ENCODE data around the gene RBP4. TPM values are rescaled to one million over a fixed set of nuclear protein-coding genes. Genes with fewer than 3 reads are reported as not detected.
"Not testable (repeated sequence)": the region's sequence is repeated elsewhere in the genome, so short reads cannot be mapped to it uniquely, and the experiment has no call there.

RBP4 gene
- total and polyA plus RNA-seq, 5 donors from 2014 or later, result not detected

DNA sequence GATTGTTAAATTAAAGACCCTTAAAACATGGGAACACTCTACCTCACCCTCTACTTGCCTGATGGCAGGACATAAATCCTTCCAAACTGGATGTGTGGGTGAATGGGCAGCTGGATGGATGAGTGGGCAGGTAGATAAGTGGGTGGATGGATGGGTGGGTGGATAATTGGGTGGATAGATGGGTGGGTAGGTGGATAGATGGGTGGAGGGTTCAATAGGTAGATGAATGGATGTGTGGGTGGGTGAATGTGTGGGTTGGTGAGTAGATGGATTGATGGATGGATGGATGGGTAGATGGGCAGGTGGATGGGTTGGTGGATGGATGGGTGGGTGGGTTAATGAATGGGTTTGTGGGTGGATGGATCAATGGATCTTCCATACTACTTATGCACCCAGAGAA is 53.5 kb downstream of the RBP4 start:
- H3K36me3 Mint-ChIP-seq, result no peaks in the 10 kb centered on the region
- no peak overlapping the region for H3K27ac Mint-ChIP-seq
- ATAC-seq (ENCODE audit: low read depth in 2 of 2), result no peak
- Histone ChIP-seq H3K4me3 (ENCODE audit: low read depth, low read length) (no peak overlapping the region), H3K9me3 (ENCODE audit: control insufficient read depth in 2 of 2, low read length in 2 of 2) (no peaks in the 10 kb centered on the region), H3K27me3 (ENCODE audit: control insufficient read depth, insufficient read depth, low read length) (no peaks in the 10 kb centered on the region), H3K27ac (ENCODE audit: insufficient read depth, low read length, poor library complexity, severe bottlenecking) (no peak overlapping the region), H3K4me1 (ENCODE audit: control insufficient read depth, insufficient read depth, low read length, poor library complexity, severe bottlenecking) (no peaks in the 10 kb centered on the region), H3K36me3 (ENCODE audit: control insufficient read depth, insufficient read depth, low read length) (no peaks in the 10 kb centered on the region)
- no peak overlapping the region for H3K4me3 Mint-ChIP-seq
- H3K9me3 Mint-ChIP-seq, result no peaks in the 10 kb centered on the region
- peaks cover 7% of the 10 kb centered on the region for H3K27me3 Mint-ChIP-seq
- no peak for DNase-seq
- H3K4me1 Mint-ChIP-seq, result peaks cover 0 to under 1% (median 0%) of the 10 kb centered on the region in 4 donors

- H3K27ac Mint-ChIP-seq; H3K9me3 ChIP-seq (ENCODE audit: control insufficient read depth in 2 of 2, low read length in 2 of 2); H3K4me3 Mint-ChIP-seq; DNase-seq; H3K4me1 Mint-ChIP-seq; H3K27me3 ChIP-seq (ENCODE audit: control insufficient read depth, insufficient read depth, low read length); H3K36me3 ChIP-seq (ENCODE audit: control insufficient read depth, insufficient read depth, low read length); H3K27ac ChIP-seq (ENCODE audit: insufficient read depth, low read length, poor library complexity, severe bottlenecking); H3K4me1 ChIP-seq (ENCODE audit: control insufficient read depth, insufficient read depth, low read length, poor library complexity, severe bottlenecking); H3K9me3 Mint-ChIP-seq; H3K36me3 Mint-ChIP-seq; H3K27me3 Mint-ChIP-seq; H3K4me3 ChIP-seq (ENCODE audit: low read depth, low read length); ATAC-seq (ENCODE audit: low read depth in 2 of 2): not testable (repeated sequence)
Observed at GRCh38 chr10:93546995-93547394, 54.0 kb downstream of the RBP4 start.

GRCh38 chr10:93542358-93542791 is 58.7 kb downstream of the RBP4 start:
- no peak overlapping the region for H3K27ac ChIP-seq (ENCODE audit: insufficient read depth, low read length, poor library complexity, severe bottlenecking)
- H3K4me3 Mint-ChIP-seq, result no peak overlapping the region
- peaks cover 0 to 2% (median 0%) of the 10 kb centered on the region in 4 donors for H3K4me1 Mint-ChIP-seq
- no peak overlapping the region for H3K4me3 ChIP-seq (ENCODE audit: low read depth, low read length)
- no peaks in the 10 kb centered on the region for H3K9me3 ChIP-seq (ENCODE audit: control insufficient read depth in 2 of 2, low read length in 2 of 2)
- peaks cover 0 to 7% (median 0%) of the 10 kb centered on the region in 7 donors for H3K9me3 Mint-ChIP-seq
- H3K36me3 Mint-ChIP-seq, result no peaks in the 10 kb centered on the region
- DNase-seq (no peak), ATAC-seq (ENCODE audit: low read depth in 2 of 2) (no peak)
- H3K27me3 Mint-ChIP-seq, result peaks cover 17% of the 10 kb centered on the region
- no peaks in the 10 kb centered on the region for H3K36me3 ChIP-seq (ENCODE audit: control insufficient read depth, insufficient read depth, low read length)
- no peaks in the 10 kb centered on the region for H3K4me1 ChIP-seq (ENCODE audit: control insufficient read depth, insufficient read depth, low read length, poor library complexity, severe bottlenecking)
- no peaks in the 10 kb centered on the region for H3K27me3 ChIP-seq (ENCODE audit: control insufficient read depth, insufficient read depth, low read length)
- H3K27ac Mint-ChIP-seq, result no peak overlapping the region

Other genes starting within 250 kb of the RBP4 start
- 1.0 TPM for gene MYOF, start 118.9 kb downstream of the RBP4 start, total RNA-seq
- gene MYOF, start 118.9 kb downstream of the RBP4 start, polyA plus RNA-seq, result under 1 TPM; 0.23 to 0.56 (median 0.39) TPM
- 4.6 TPM for gene CEP55, start 104.6 kb downstream of the RBP4 start, total RNA-seq
- gene CEP55, start 104.6 kb downstream of the RBP4 start, polyA plus RNA-seq, result 1 to 10 TPM; 3.1 to 5.0 (median 4.5) TPM
- gene FFAR4, start 34.6 kb downstream of the RBP4 start, total RNA-seq, result not detected
- gene FFAR4, start 34.6 kb downstream of the RBP4 start, polyA plus RNA-seq, result not detected
- not detected for gene PDE6C, start 11.3 kb upstream of the RBP4 start, total RNA-seq
- not detected for gene PDE6C, start 11.3 kb upstream of the RBP4 start, polyA plus RNA-seq
- gene FRA10AC1, start 101.4 kb upstream of the RBP4 start, total RNA-seq, result 16.5 TPM
- gene FRA10AC1, start 101.4 kb upstream of the RBP4 start, polyA plus RNA-seq, result 1 to 10 TPM; 5.1 to 7.5 (median 5.7) TPM
- gene LGI1, start 156.7 kb upstream of the RBP4 start, total RNA-seq, result not detected
- gene LGI1, start 156.7 kb upstream of the RBP4 start, polyA plus RNA-seq, result not detected